Hepatocyte (in vitro differentiated cells): Measurements from ENCODE around the gene NEMP1.

ENCODE experiments used
- EZH2 ChIP-seq: fragments of 200-600 bp; sonication (generic); IDR thresholded peaks from 2 replicates; pipeline ENCODE4 v1.6.1; 2016; ENCODE audit warnings: antibody characterized with exemption, mild to moderate bottlenecking, borderline replicate concordance
- TF ChIP-seq, protein P1 (sequence below): fragments of 200-600 bp; sonication (generic); IDR thresholded peaks from 2 replicates; pipeline ENCODE4 v1.5.1; 2016; ENCODE audit warnings: antibody characterized with exemption, mild to moderate bottlenecking; ENCODE audit not compliant: poor library complexity

DNA sequence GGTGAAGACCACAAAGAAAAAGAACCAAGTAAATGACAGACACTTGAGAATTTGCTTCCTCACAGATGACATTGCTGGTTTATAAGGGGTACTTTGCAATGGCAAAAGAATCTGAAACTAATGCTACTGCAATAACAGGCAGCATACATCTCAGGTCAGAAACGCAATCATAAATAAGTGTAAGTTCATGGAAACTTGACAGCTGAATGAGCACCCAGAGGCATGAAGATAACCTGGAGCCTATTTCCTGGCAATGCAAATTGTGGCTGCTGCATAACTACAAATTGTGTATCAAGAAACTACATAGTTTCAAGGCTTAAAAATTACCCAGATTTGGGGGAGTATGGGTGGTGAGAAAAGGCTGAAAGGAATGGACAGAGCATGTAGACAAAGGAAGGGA lies 20.1 kb downstream of the NEMP1 start:
- TF ChIP-seq, protein P1, sequence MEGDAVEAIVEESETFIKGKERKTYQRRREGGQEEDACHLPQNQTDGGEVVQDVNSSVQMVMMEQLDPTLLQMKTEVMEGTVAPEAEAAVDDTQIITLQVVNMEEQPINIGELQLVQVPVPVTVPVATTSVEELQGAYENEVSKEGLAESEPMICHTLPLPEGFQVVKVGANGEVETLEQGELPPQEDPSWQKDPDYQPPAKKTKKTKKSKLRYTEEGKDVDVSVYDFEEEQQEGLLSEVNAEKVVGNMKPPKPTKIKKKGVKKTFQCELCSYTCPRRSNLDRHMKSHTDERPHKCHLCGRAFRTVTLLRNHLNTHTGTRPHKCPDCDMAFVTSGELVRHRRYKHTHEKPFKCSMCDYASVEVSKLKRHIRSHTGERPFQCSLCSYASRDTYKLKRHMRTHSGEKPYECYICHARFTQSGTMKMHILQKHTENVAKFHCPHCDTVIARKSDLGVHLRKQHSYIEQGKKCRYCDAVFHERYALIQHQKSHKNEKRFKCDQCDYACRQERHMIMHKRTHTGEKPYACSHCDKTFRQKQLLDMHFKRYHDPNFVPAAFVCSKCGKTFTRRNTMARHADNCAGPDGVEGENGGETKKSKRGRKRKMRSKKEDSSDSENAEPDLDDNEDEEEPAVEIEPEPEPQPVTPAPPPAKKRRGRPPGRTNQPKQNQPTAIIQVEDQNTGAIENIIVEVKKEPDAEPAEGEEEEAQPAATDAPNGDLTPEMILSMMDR: no peak
- TF ChIP-seq EZH2: no peak
